ENCODE results near the gene SLC31A1. TPM values are rescaled to one million over a fixed set of nuclear protein-coding genes. Genes with fewer than 3 reads are reported as not detected.

The SLC31A1 gene
- total RNA-seq, 1 experiment from 2014 or later: 34.4 TPM

DNA sequence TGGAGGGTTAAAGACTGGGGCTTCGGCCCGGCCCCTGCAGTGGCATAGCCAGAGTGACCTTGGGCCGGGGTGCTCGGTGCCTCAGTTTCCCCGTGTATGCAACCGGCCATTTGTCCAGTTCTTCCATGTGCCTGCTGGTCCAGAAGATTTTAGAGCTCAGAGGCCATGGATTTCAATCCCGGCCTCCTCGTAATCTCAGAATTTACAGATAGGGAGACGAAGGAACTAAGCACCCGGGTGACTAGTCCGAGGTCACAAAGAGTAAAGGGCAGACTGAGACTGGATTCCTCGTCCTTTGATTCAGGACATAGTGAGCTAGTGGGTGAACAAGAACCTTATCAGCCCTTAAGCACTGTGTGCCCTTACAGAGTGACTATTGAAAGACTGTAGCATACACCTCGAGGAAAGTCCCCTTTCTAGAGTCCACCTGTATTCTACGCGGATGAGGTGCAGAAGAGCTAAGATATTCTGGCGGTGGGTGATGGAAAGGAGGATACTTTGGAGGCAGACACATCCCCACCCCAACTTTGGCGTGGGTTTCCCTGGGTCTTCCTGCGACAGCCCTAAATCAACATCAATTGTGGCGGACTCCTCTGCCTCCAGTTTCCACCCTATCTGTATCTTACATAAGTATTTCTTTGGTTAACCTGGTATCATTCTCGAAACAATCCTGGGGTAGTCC is 597 bp downstream of the SLC31A1 start:
- Histone ChIP-seq H3K79me1 (ENCODE audit: insufficient read depth, low read depth, low read length, poor library complexity, severe bottlenecking) (peaks cover 3% of the 10 kb centered on the region), H3K56ac (ENCODE audit: insufficient read length, low read depth, low read length) (no peak overlapping the region), H3K18ac (ENCODE audit: insufficient read length, low read depth, low read length) (no peak overlapping the region), H3K14ac (ENCODE audit: insufficient read depth, low read length) (peak overlapping the region; percentile 95; the same call in 1 of the 2 replicates), H4K91ac (ENCODE audit: insufficient read length, low read depth, low read length) (no peak overlapping the region), H2BK120ac (ENCODE audit: low read depth, low read length, poor library complexity, severe bottlenecking) (no peak overlapping the region), H3K9me3 (ENCODE audit: control insufficient read depth, low read depth, low read length) (no peaks in the 10 kb centered on the region), H2BK12ac (ENCODE audit: insufficient read length, low read depth, low read length) (no peak overlapping the region), H3K27ac (ENCODE audit: insufficient read length, low read depth, low read length) (no peak overlapping the region), H2AK5ac (ENCODE audit: insufficient read length, low read length) (no peak overlapping the region), H3K23me2 (ENCODE audit: insufficient read length, low read depth, low read length, poor library complexity, severe bottlenecking) (peaks cover 12% of the 10 kb centered on the region), H3K4me2 (ENCODE audit: insufficient read depth, insufficient read length, low read length) (peak overlapping the region; percentile 94), H3K9ac (ENCODE audit: extremely low read depth, insufficient read length, low read length) (peak overlapping the region; percentile 88), H3K4me1 (ENCODE audit: insufficient read depth, low read length) (peaks cover 6% of the 10 kb centered on the region; the same call in 1 of the 2 replicates), H4K8ac (replicated peaks; ENCODE audit: insufficient read length, low read depth, low read length) (no peak overlapping the region), H2BK15ac (ENCODE audit: low read depth, low read length) (no peak overlapping the region), H3K27me3 (ENCODE audit: insufficient read depth, low read length) (no peaks in the 10 kb centered on the region), H3K79me2 (ENCODE audit: insufficient read depth, low read length) (peaks cover 15% of the 10 kb centered on the region), H3T11ph (ENCODE audit: low read length) (no peak overlapping the region), H3K23ac (ENCODE audit: insufficient read length, low read depth, low read length) (no peak overlapping the region), H2BK5ac (ENCODE audit: insufficient read length, low read length) (no peak overlapping the region), H4K5ac (ENCODE audit: insufficient read length, low read depth, low read length) (no peak overlapping the region), H2AFZ (ENCODE audit: low read length) (no peak overlapping the region), H4K20me1 (ENCODE audit: control insufficient read depth, insufficient read depth, insufficient read length) (no peaks in the 10 kb centered on the region), H3K4ac (ENCODE audit: low read depth, low read length) (no peak overlapping the region), H2BK20ac (ENCODE audit: low read depth, low read length, poor library complexity, severe bottlenecking) (no peak overlapping the region)
- Mint-ChIP-seq H3K27me3 (ENCODE audit: low read depth) (no peaks in the 10 kb centered on the region), H3K4me3 (peak overlapping the region; percentile 97 to 98), H3K27ac (peak overlapping the region in 2 of 3 experiments; percentile 97; a peak in 5 of 7 replicates), H3K9me3 (no peaks in the 10 kb centered on the region; a peak in 1 of 5 replicates), H3K36me3 (ENCODE audit: insufficient read depth in 1 of 3, low read depth in 3 of 3) (peaks cover 0 to 4% (median 0%) of the 10 kb centered on the region in 3 experiments; a peak in 2 of 7 replicates), H3K4me1 (peaks cover 22 to 27% of the 10 kb centered on the region in 2 experiments)
- WGBS (ENCODE audit: extremely low coverage, insufficient read length, low lambda C conversion rate): no CpG with 5 or more reads among the region's 20 CpGs
- TF ChIP-seq, protein P1, sequence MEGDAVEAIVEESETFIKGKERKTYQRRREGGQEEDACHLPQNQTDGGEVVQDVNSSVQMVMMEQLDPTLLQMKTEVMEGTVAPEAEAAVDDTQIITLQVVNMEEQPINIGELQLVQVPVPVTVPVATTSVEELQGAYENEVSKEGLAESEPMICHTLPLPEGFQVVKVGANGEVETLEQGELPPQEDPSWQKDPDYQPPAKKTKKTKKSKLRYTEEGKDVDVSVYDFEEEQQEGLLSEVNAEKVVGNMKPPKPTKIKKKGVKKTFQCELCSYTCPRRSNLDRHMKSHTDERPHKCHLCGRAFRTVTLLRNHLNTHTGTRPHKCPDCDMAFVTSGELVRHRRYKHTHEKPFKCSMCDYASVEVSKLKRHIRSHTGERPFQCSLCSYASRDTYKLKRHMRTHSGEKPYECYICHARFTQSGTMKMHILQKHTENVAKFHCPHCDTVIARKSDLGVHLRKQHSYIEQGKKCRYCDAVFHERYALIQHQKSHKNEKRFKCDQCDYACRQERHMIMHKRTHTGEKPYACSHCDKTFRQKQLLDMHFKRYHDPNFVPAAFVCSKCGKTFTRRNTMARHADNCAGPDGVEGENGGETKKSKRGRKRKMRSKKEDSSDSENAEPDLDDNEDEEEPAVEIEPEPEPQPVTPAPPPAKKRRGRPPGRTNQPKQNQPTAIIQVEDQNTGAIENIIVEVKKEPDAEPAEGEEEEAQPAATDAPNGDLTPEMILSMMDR (conservative IDR thresholded peaks at IDR 0.05): no peak
- DNase-seq: no peak

Measured in H9 (cell line).